Dedifferentiated amniotic fluid mesenchymal stem cell (primary cell): ENCODE results near the gene RHOV.

Experiments used
- DNase-seq: peaks from one replicate; pipeline ENCODE4 v3.0.0-alpha.2; 2016; ENCODE audit errors: extremely low spot score

The RHOV gene

GRCh38 chr15:40873694-40874561 is at the start of gene RHOV:
Gene RHOV (minus strand): TSS chr15:40874234. CDS start chr15:40874139, 95 bp downstream.
- no peak for DNase-seq

GRCh38 chr15:40923551-40923950 is 49.5 kb upstream of the RHOV start:
- no peak for DNase-seq

- no peak for DNase-seq
These were observed 48.6 kb upstream of the RHOV start for GRCh38 chr15:40922608-40923005.

- DNase-seq: no peak
These were observed 48.0 kb upstream of the RHOV start for GRCh38 chr15:40921949-40922607.

- no peak for DNase-seq
These were observed 44.9 kb upstream of the RHOV start for GRCh38 chr15:40918799-40919392.

GRCh38 chr15:40918146-40918798 is 44.2 kb upstream of the RHOV start:
- DNase-seq: no peak

- DNase-seq: no peak
These were observed 43.6 kb upstream of the RHOV start for GRCh38 chr15:40917585-40917984.

GRCh38 chr15:40915679-40916078 is 41.6 kb upstream of the RHOV start:
- no peak for DNase-seq

- no peak for DNase-seq
These were observed 41.2 kb upstream of the RHOV start for GRCh38 chr15:40915116-40915661.

- no peak for DNase-seq
These were observed 40.5 kb upstream of the RHOV start for GRCh38 chr15:40914486-40914885.

- DNase-seq: no peak
These were observed 40.0 kb upstream of the RHOV start for GRCh38 chr15:40914013-40914412.

- DNase-seq: no peak
These were observed 38.4 kb upstream of the RHOV start for GRCh38 chr15:40912478-40912877.

- DNase-seq: no peak
These were observed 37.7 kb upstream of the RHOV start for GRCh38 chr15:40911693-40912092.

GRCh38 chr15:40911141-40911540 is 37.1 kb upstream of the RHOV start:
- no peak for DNase-seq

- no peak for DNase-seq
These were observed 35.9 kb upstream of the RHOV start for GRCh38 chr15:40909662-40910630.

- no peak for DNase-seq
These were observed 34.1 kb upstream of the RHOV start for GRCh38 chr15:40908095-40908494.

- DNase-seq: no peak
These were observed 33.2 kb upstream of the RHOV start for GRCh38 chr15:40906991-40907802.

GRCh38 chr15:40906091-40906990 is 32.3 kb upstream of the RHOV start:
- peak; percentile 93 for DNase-seq
